ENCODE data around the gene SCO1.

SCO1 gene

DNA sequence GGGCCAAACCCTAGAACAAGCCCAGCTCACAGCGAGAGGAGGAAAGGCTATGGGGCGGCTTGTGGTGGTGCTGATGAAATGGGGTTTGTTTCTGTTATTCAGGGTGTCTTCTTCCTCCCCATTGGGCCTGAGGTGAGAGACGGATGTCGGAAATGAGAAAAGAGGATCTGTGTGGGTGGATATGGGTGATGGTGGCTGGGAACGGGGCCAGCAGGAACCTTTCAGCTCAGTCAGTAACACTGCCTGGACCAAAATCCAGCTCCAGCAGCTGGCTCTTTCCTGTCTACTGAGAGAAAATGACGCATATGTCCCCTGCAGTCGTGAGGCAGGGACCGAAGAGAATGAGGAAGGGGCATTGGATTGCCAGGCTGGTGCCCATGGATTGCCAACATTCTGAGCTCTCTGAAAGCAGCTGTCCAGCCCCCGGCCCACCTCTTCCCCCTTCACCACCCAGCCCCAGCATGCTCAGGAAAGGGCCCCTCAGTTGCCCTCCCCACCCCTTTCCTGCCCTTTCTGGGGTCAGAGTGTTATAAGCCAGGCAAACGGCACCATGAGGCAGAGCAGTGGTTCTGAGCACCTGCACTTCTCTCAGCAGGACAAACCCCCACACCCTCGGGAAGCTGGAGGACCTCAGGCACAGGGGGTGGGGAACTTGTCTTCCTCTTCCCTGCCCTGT lies 44.2 kb downstream of the SCO1 start:
- no peak for DNase-seq (ENCODE audit: low spot score)

GRCh38 chr17:10651927-10652326 lies 45.4 kb downstream of the SCO1 start:
- DNase-seq (ENCODE audit: low spot score): no peak

GRCh38 chr17:10649602-10650001 lies 47.7 kb downstream of the SCO1 start:
- no peak for DNase-seq (ENCODE audit: low spot score)

- DNase-seq (ENCODE audit: low spot score): peak; percentile 56
These were observed 48.4 kb downstream of the SCO1 start for GRCh38 chr17:10648956-10649355.

- no peak for DNase-seq (ENCODE audit: low spot score)
These were observed 49.0 kb downstream of the SCO1 start for GRCh38 chr17:10648381-10648780.

DNA sequence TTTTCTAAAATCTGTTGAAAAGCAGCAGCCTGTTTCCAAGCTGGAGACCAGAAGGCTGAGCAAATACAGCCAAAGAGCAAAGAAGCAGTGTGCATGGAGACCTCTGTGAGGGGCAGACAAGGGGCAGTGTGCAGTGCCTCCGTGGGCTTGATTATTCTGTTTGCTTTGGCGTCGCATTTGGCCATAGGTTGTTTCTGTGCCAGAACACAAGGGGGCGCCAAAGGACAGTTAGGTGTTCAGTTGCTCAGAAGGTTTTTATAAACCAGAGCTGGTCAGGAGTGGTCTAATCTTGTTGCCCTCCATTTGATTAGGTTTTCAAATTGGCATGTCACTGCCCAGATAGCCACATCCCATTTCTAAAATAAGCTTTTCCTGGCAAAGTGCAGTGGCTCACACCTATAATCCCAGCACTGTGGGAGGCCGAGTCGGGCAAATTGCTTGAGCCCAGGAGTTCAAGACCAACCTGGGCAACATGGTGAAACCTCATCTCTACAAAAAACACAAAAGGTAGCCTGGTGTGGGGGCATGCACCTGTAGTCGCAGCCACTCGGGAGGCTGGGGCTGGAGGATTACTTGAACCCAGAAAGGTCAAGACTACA lies 50.8 kb downstream of the SCO1 start:
- DNase-seq (ENCODE audit: low spot score): peak; percentile 71

DNA sequence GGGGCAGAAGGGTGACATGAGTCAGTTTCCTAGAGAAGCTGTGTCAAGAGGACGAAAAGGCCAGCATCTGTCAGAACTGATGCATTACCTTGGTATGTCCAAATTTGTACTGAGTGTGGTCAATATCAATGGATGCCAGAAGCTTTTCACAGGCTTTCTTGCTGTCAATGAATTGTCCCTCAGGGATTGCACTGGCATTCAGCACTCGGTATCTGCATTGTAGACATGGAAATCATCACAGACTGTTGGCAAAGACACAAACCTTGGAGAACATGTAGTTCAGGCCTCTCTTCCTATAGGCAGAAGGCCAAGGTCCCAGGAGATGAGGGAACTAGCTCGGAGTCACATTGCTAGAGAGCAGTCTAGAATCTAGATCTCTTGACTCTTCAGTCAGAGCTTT lies 56.9 kb downstream of the SCO1 start:
- no peak for DNase-seq (ENCODE audit: low spot score)

DNA sequence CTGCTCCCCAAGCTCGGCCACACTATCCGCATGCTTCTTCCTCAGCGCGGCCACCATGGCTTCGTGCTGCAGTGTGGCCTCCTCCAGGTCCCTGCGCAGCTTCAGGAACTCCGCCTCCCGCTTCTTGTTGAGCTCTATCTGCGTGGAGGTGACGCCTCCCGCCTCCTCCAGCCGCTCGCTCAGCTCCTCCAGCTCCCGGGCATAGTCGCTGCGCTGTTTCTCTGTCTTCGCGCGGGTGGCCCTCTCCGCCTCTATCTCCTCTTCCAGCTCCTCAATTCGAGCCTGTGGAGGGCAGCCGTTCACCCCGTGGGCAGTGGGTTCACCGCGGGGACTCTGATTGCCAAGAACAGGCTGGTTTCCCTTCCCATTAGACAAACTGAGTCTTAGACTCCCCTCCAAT lies 59.2 kb downstream of the SCO1 start:
- DNase-seq (ENCODE audit: low spot score): no peak

DNA sequence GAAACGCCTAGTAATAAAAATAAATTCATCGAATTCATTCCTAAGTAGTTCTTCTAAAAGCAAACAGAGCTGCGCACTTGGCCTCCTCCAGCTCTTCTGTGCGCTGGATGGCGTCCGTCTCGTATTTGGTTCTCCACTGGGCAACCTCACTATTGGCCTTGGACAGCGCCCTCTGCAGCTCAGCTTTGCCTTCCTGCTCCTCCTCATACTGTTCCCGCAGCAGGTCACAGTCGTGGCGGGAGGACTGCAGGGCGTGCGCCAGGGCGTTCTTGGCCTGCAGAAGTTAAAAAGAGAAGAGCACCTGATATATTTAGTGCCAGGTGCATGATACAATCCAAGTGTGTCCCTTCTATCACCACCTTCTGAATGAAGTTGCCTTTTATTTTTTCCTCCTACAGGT lies 62.0 kb downstream of the SCO1 start:
- DNase-seq (ENCODE audit: low spot score): no peak

- DNase-seq (ENCODE audit: low spot score): no peak
These were observed 63.5 kb downstream of the SCO1 start for GRCh38 chr17:10633738-10634379.

GRCh38 chr17:10631701-10632100 lies 65.6 kb downstream of the SCO1 start:
- DNase-seq (ENCODE audit: low spot score): no peak

DNA sequence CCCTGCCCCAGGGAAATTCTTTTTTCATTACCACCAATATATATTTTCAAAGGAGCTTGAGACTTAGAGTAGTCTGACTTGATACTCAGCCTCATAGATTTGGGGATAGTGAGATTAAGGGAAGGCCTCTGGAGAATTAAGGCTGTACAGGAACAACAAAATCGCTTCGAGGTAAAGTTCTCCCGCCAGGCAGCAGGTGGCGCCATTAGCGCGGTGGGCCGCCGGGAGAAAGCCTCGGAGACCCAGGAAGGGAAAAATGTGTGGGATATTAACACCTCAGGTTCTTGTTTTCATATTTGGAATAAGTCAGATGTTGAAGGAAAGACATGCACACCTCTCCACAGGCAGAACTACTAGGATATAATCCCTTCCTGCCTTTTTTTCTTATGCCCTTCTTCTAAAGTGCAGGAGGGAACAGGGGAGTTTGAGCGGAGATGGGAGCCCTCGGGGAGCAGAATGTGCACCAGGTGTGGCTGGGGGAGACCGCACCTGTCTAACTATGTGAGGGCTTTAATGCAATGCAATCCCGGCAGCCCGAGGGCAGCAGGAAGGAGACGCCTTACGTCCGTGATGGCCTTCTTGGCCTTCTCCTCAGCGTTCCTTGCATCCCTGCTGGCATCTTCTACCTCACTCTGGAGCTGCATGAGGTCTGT lies 66.2 kb downstream of the SCO1 start:
- peak; percentile 34 for DNase-seq (ENCODE audit: low spot score)

- no peak for DNase-seq (ENCODE audit: low spot score)
These were observed 67.6 kb downstream of the SCO1 start for GRCh38 chr17:10629706-10630105.

GRCh38 chr17:10628756-10629155 lies 68.6 kb downstream of the SCO1 start:
- DNase-seq (ENCODE audit: low spot score): peak; percentile 39

DNA sequence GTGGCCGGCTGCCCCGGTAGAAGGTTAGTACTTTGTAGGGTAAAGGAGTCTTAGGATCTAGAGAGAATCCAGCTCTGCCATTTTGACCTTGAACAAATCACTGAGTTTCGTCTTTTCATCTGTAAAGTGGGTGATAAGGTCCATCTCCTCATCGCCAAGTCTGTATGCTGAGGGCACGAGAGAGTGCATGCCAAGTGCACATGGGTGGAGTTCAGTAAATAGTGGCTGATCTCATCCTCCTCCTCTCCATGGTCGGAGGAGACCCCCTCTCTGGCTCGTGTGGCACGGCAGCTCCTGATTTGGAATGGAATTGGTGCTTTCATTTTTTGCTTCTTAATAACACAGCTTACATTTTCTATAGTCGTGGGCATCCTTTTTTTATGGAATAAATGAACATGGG lies 70.9 kb downstream of the SCO1 start:
- no peak for DNase-seq (ENCODE audit: low spot score)

DNA sequence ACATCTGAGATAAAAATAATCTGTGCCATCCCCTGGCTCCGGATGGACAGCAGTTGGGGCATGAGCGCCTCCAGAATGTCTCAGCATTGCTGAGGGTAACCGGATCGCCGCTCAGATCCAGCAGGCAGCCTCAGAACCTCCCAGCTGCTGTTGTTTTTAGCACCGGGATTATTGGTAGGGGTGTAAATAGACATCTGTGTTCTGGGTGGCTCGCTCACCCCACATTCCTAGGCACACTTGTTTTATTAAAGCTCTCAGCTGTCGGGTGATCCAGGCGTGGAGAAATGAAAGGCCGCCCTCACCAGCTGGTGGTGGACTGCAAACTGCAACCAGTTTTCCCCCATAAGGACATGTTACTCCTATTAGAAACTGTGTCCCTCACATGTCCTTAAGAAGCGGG lies 72.4 kb downstream of the SCO1 start:
- DNase-seq (ENCODE audit: low spot score): no peak

DNA sequence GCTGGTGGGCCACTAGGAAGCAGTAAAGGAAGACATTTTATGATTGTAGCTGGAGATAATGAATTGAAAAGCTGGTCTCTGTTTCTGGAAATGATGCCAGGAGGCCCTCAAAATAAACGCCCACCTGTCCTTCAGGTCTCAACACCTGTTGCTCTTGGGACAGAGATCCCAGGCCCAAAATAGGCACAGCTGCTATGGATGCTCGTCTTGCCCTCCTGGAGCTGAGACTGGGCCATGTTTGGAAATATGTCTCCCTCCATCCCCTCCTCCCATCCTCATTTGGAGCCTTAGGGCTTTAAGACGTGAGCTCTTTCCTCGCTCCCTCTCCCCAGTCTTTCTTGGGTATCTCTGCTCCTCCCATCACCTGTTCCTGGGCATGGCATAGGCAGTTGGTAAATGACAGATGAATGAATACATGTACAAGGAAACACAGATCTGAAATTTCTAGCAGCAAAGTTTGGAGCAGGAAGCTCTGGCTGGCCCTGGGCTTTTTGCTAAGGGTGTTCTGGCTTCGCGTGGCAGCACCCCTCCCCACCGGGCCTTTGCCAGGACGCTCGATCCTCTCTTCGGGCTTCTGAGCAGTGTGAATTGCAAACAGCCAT lies 73.5 kb downstream of the SCO1 start:
- DNase-seq (ENCODE audit: low spot score): no peak

- DNase-seq (ENCODE audit: low spot score): no peak
These were observed 74.5 kb downstream of the SCO1 start for GRCh38 chr17:10622617-10623485.

Data from hematopoietic multipotent progenitor cell treated with erythropoietin and hydrocortisone succinate and interleukin-3 and kit ligand, for 15 days (in vitro differentiated cells).